Measurements from ENCODE around the gene HPD.

DNA sequence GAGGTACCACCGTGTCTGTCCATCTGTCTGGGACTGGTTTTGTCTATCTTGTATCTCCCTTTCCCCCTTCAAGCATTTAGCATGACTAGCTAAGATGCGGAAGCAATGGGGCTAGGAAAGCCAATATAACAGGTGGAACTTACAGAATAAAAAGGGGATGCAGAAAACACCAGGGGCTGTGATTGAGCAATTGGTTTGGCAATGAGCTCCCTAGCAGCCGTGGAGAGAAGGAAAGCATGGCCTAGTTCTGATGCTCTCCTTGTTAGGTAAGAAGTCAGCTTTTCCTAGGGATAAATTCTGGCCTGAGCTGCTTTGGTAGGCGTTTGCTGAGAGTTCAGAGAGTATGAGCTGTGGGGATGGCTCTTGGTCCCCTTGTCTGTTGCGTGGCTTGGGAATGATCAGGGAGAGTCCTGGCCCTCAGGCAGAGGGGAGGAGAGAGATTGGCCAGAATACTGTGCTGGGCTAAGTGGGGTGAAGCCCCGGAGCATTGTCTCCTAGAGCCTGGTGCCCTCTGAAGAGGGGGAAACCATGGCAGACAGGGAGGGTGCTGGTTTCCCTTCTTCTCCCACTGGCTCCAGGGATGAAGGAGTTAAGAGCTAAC is 47.7 kb downstream of the HPD start:
- TF ChIP-seq, protein P1, sequence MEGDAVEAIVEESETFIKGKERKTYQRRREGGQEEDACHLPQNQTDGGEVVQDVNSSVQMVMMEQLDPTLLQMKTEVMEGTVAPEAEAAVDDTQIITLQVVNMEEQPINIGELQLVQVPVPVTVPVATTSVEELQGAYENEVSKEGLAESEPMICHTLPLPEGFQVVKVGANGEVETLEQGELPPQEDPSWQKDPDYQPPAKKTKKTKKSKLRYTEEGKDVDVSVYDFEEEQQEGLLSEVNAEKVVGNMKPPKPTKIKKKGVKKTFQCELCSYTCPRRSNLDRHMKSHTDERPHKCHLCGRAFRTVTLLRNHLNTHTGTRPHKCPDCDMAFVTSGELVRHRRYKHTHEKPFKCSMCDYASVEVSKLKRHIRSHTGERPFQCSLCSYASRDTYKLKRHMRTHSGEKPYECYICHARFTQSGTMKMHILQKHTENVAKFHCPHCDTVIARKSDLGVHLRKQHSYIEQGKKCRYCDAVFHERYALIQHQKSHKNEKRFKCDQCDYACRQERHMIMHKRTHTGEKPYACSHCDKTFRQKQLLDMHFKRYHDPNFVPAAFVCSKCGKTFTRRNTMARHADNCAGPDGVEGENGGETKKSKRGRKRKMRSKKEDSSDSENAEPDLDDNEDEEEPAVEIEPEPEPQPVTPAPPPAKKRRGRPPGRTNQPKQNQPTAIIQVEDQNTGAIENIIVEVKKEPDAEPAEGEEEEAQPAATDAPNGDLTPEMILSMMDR (IDR thresholded peaks at IDR 0.05) = no peak
- TF ChIP-seq POLR2A (IDR thresholded peaks at IDR 0.05) = no peak

Data from adrenal gland (tissue), 5 donors.